Measurements from ENCODE around the gene SNRPA.

SNRPA gene
- 42.3 to 48.7 reads per million in 2 donors for total RNA-seq

- DNase-seq: peak; percentile 91
Observed at GRCh38 chr19:40750874-40751537, at the start of gene SNRPA. TSS of gene SNRPA (plus strand) at chr19:40751203. CDS start at chr19:40751409, 206 bp downstream.

- no peak for DNase-seq
Observed at GRCh38 chr19:40701758-40702157, 49.2 kb upstream of the SNRPA start.

GRCh38 chr19:40702337-40703012 is 48.5 kb upstream of the SNRPA start:
- no peak for DNase-seq

GRCh38 chr19:40703029-40703755 is 47.8 kb upstream of the SNRPA start:
- DNase-seq: no peak

GRCh38 chr19:40704491-40705361 is 46.3 kb upstream of the SNRPA start:
- DNase-seq: no peak

- no peak for DNase-seq
Observed at GRCh38 chr19:40705362-40705651, 45.7 kb upstream of the SNRPA start.

GRCh38 chr19:40705950-40706619 is 44.9 kb upstream of the SNRPA start:
- DNase-seq: no peak

- DNase-seq: no peak
Observed at GRCh38 chr19:40707615-40708014, 43.4 kb upstream of the SNRPA start.

- DNase-seq: no peak
Observed at GRCh38 chr19:40709817-40710216, 41.2 kb upstream of the SNRPA start.

GRCh38 chr19:40713939-40714338 is 37.1 kb upstream of the SNRPA start:
- no peak for DNase-seq

GRCh38 chr19:40714441-40715299 is 36.3 kb upstream of the SNRPA start:
- peak; percentile 90 for DNase-seq

GRCh38 chr19:40716031-40716481 is 34.9 kb upstream of the SNRPA start:
- peak; percentile 48 for DNase-seq

GRCh38 chr19:40716482-40717324 is 34.3 kb upstream of the SNRPA start, which contains the start of the genes COQ8B and ITPKC:
TSS of gene COQ8B (minus strand) at chr19:40716886. CDS start at chr19:40714632, 2,254 bp downstream.
TSS of gene ITPKC (plus strand) at chr19:40717112. CDS start at chr19:40717136, 24 bp downstream.
- DNase-seq: peak; percentile 100

GRCh38 chr19:40717325-40717879 is 33.6 kb upstream of the SNRPA start:
- DNase-seq: no peak

- DNase-seq: no peak
Observed at GRCh38 chr19:40717880-40718773, 32.9 kb upstream of the SNRPA start.

GRCh38 chr19:40718774-40719391 is 32.1 kb upstream of the SNRPA start:
- DNase-seq: no peak

- no peak for DNase-seq
Observed at GRCh38 chr19:40719414-40719894, 31.5 kb upstream of the SNRPA start.

- DNase-seq: no peak
Observed at GRCh38 chr19:40721140-40721486, 29.9 kb upstream of the SNRPA start.
